GM18907 (cell line): ENCODE results near the gene THPO.

ENCODE experiments used
- ATAC-seq: cut with Tn5 transposase; IDR thresholded peaks from one replicate; pipeline ENCODE4 v1.9.1; 2021; ENCODE audit warnings: mild to moderate bottlenecking, moderate library complexity; ENCODE audit not compliant: unreplicated experiment

THPO gene

DNA sequence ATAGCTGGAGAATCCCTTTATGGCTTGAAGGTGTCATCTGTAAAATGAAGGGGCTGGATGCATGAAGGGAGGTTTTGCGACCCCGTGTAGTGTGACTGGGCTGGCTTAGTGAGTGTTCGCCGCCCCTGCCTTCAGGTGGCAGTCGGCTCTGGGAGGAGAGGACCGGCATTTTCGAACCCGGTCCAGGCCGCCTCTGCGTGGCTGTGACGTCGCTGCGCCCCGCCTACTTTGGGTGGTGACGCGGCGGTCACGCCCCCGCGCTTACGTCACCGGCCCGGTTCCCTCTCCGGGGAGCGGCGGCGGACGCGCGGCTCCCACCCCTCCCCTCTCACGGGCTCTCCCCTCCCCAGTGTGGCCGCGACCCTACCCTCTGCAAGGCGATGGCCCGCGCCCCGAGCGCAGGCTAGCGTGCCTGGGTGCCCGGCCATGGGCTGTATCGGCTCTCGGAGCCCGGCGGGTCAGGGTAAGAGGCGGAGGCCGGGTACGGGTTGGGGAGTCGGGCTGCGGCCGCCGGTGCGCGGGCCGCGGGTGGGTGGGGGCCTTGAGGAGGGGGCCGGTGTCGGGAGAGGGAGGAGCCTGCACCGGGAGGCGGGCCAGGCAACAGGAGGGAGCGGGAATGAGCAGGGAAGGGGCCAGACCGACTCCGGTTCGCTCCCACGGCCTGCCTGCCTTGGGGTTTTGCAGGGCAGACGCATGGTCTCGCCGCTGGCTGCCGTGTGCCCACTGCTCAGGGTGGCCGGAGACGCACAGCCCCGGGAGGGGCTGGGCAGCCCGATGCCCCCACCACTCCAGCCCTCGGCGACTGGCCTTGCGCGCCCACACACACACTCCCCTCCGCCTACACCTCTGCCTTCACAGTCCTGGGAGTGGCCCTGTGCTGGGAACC, 42.1 kb downstream of the THPO start:
- ATAC-seq: peak; percentile 68

DNA sequence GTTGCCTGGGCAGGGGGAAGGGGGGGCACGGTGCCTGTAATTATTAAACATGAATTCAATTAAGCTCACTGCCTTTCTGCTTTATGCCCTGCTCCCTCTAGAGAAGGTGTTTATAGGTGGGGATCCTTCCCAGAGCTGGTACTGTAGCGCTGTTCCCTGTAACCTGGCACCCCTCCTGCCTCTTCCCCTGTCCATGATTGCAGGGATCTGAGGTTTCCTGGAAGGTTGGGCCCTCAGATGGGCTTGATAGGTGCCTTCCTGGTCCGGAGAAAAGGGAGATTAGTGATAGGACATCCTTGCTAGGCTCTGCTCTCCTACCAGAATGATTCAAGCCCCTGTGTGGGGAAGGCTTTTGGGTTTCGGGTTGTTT, 42.7 kb downstream of the THPO start:
- peak; percentile 3 for ATAC-seq

DNA sequence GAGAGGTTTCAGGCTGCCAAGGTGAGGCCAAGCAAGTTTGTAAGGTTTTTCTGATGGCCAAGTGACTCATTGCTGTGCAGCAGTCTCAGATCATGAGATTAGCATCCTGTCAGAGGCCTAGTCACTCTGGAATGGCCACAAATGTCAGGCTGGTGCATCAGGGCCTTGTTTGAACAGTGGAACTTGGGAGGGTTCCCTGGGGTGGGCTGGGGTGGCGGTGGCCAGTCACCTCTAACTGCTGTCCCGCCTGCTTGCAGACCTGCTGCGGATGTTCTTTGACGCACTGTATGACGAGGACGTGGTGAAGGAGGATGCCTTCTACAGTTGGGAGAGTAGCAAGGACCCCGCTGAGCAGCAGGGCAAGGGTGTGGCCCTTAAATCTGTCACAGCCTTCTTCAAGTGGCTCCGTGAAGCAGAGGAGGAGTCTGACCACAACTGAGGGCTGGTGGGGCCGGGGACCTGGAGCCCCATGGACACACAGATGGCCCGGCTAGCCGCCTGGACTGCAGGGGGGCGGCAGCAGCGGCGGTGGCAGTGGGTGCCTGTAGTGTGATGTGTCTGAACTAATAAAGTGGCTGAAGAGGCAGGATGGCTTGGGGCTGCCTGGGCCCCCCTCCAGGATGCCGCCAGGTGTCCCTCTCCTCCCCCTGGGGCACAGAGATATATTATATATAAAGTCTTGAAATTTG, 43.4 kb downstream of the THPO start:
- no peak for ATAC-seq

DNA sequence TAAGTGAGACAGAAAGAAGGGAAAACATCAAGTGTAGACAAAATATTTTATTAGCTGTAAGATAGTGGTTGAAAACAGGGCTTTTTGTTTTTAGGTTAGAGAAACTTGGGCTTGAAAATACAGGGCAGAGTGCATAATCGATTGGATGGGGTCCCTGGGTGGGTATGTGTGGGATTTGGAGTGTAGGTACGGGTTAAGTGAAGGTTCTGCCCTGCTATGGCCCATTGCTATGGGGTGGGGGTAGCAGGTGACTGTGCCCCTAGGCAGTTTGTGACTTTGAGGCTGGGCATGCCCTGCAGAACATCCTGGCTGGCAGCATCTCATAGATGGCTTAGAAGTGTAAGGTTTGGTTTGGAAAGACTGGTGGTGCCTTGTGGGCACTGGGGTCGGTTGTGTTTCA, 44.3 kb downstream of the THPO start:
- no peak for ATAC-seq

DNA sequence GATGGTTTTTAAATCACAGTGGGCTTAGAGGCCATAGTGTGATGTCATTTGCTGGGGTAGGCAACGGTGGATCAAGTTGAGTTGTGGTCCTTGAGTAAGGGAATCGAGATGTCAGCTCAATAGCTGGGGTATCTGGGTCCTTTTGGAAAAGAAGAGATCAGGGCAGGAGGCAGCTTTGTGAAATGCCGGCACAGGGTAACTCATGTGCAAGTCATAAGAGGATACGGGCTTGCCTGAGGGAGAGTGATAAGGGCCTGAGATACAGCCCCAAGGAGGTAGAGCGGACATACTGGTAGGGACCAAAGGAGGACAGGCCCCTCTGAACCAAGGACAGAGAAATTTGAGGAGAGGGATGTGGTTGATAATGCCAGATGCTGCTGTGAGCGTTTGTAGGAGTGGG, 44.8 kb downstream of the THPO start:
- no peak for ATAC-seq

DNA sequence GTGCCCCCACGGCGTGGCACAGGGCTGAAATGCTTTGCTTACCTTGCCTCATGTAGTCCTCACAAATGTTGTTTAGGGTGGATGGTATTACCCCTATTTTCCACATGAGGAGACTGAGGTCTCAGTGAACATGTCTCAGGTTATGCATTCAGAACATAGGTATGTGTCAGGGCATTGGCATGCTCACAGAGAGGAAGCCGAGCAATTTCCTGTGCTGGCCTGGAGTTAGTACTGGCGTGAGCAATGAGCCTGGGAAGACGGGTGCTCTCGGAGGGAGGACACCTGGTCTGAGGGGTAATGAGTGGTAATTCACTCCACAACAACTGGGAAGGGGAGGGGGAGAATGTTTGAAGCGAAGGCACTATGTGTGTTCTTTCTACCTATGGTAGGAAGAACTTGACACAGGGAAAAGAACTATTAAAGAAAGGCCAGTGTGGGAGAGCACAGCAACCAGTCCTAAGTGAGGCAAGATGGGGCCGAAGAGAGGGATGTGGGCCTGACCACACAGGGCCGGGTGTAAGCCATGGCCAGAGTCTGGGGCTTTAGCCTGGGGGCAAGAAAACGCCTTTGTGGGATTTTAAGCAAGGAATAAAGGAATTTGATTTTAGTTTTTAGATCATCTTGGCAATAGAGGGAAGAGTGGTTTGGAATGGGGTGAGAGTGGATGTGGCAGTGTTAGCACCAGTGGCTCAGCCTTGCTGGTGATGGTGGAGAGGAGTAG, 45.5 kb downstream of the THPO start:
- no peak for ATAC-seq

DNA sequence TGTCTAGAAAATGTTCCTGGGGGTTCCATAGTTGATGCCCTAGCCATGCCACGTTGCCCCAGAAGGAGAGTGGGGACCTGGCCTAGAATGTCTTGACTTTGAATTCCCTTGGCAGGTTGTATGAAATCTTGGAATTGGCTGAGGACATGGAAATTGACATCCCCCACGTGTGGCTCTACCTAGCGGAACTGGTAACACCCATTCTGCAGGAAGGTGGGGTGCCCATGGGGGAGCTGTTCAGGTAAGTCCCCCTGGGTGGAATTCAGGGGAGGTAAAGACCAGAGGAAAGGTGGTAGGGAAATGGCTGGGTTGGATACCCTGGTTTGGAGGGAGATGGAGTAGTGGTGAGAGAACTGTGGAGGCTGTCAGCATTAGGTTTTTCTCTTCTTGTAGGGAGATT, 49.5 kb downstream of the THPO start:
- ATAC-seq: no peak

DNA sequence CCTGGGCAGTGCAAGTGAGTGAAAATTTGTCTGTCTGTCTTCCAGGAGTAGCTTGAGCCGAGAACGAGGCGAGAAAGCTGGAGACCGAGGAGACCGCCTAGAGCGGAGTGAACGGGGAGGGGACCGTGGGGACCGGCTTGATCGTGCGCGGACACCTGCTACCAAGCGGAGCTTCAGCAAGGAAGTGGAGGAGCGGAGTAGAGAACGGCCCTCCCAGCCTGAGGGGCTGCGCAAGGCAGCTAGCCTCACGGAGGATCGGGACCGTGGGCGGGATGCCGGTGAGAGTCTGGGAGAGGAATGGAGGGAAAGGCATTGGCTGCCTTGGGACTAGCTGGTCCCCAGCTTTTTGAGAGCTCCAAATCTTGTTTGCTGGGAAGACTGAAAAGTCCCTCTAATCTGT, 50.8 kb downstream of the THPO start:
- ATAC-seq: no peak

DNA sequence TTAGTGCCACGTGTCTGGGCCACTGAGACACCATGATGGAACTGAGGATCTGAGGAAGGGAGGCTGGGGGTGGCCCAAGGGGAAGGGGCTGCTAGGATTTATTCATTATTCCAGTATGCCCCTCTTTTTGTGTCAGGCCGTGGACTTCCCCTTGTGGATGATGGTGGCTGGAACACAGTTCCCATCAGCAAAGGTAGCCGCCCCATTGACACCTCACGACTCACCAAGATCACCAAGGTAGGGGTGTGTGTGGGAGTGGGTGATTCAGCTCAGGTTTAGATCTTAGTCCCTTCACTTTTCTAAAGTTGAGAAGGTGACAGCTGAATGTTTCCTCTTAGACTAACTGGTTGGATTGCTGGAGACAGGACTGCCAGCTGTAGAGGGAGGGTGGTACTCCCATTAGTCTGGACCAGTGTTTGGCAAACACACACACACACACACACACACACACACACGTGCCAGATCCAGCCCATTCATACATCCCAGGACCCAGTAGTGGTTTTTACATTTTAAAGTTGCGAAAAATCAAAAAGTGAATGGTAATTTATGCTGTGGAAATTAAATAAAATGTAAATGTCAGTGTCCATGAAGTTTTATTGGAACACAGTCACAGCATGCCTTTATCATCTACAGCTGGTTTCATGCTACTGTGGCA, 52.2 kb downstream of the THPO start:
- ATAC-seq: no peak

DNA sequence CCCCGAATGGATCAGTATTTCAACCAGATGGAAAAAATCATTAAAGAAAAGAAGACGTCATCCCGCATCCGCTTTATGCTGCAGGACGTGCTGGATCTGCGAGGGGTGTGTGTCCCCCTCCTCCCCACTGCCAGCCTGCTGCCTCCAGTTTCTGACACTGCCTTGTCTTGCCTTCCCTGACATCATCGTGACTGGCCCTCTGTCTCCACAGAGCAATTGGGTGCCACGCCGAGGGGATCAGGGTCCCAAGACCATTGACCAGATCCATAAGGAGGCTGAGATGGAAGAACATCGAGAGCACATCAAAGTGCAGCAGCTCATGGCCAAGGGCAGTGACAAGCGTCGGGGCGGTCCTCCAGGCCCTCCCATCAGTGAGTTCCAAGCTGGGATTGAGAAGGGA, 52.7 kb downstream of the THPO start:
- ATAC-seq: no peak

DNA sequence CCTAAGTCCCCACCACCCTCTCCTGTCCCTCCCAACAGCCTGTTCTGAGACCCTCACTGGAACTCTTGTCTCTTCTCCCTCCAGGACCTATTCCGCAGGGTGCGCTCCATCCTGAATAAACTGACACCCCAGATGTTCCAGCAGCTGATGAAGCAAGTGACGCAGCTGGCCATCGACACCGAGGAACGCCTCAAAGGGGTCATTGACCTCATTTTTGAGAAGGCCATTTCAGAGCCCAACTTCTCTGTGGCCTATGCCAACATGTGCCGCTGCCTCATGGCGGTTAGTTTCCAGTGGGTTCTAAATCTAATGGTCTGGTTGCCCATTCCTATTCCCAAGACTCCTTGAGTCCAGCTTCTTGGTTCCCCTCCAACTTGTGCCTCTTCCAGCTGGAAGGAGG, 54.3 kb downstream of the THPO start:
- ATAC-seq: no peak

DNA sequence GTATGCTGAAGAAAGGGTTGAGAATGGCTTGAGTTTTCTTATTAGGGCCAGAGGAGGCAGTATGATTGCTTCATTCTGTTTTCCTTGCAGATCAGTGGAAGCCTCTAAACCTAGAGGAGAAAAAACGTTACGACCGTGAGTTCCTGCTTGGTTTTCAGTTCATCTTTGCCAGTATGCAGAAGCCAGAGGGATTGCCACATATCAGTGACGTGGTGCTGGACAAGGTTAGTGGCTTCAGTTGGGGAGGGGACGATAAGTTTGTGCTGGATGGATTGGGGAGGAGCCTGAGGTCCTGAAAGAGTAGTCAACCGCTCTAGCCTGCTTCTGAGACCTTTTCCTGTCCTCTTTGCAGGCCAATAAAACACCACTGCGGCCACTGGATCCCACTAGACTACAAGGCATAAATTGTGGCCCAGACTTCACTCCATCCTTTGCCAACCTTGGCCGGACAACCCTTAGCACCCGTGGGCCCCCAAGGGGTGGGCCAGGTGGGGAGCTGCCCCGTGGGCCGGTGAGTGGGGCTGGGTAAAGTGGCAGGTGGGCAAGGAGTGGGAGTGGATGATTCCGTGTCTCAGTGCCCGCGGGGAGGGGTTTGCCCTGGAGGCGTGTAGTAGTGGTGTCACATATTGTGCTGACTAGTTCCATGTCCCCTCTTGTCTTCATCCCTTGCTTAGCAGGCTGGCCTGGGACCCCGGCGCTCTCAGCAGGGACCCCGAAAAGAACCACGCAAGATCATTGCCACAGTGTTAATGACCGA, 55.1 kb downstream of the THPO start:
- no peak for ATAC-seq
